HG02981 (cell line): ENCODE results near the gene CTDP1.

Experiments
- ATAC-seq: cut with Tn5 transposase; IDR thresholded peaks from one replicate; pipeline ENCODE4 v1.9.1; 2021; ENCODE audit warnings: mild to moderate bottlenecking, moderate library complexity; ENCODE audit not compliant: unreplicated experiment

Gene CTDP1, protein sequence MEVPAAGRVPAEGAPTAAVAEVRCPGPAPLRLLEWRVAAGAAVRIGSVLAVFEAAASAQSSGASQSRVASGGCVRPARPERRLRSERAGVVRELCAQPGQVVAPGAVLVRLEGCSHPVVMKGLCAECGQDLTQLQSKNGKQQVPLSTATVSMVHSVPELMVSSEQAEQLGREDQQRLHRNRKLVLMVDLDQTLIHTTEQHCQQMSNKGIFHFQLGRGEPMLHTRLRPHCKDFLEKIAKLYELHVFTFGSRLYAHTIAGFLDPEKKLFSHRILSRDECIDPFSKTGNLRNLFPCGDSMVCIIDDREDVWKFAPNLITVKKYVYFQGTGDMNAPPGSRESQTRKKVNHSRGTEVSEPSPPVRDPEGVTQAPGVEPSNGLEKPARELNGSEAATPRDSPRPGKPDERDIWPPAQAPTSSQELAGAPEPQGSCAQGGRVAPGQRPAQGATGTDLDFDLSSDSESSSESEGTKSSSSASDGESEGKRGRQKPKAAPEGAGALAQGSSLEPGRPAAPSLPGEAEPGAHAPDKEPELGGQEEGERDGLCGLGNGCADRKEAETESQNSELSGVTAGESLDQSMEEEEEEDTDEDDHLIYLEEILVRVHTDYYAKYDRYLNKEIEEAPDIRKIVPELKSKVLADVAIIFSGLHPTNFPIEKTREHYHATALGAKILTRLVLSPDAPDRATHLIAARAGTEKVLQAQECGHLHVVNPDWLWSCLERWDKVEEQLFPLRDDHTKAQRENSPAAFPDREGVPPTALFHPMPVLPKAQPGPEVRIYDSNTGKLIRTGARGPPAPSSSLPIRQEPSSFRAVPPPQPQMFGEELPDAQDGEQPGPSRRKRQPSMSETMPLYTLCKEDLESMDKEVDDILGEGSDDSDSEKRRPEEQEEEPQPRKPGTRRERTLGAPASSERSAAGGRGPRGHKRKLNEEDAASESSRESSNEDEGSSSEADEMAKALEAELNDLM

DNA sequence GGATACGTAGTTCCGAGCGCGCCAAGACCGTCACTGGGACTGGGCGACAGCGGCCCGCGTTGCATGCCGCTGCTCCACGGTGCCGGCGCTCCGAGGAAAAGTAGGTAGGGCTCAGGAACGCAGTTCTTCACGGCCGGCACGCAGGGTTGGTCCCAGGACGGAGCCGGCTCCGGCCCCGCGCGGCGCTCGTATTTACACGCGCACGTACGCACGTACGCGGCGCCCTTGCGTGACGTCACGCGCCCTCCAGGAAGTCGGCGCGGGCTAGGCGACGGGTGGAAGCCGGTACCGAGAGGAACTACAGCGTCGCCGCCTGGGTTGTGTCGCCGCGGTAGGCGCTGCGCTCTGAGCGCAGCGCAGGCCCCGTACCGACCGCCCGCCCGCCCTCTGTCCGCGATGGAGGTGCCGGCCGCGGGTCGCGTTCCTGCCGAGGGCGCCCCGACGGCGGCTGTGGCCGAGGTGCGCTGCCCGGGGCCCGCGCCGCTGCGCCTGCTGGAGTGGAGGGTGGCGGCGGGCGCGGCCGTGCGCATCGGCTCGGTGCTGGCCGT, at the start of gene CTDP1:
TSS of gene CTDP1 (plus strand) at position 252 of the 548 bp plus-strand sequence. CDS start at position 397, 145 bp downstream.
- ATAC-seq = peak; percentile 62

DNA sequence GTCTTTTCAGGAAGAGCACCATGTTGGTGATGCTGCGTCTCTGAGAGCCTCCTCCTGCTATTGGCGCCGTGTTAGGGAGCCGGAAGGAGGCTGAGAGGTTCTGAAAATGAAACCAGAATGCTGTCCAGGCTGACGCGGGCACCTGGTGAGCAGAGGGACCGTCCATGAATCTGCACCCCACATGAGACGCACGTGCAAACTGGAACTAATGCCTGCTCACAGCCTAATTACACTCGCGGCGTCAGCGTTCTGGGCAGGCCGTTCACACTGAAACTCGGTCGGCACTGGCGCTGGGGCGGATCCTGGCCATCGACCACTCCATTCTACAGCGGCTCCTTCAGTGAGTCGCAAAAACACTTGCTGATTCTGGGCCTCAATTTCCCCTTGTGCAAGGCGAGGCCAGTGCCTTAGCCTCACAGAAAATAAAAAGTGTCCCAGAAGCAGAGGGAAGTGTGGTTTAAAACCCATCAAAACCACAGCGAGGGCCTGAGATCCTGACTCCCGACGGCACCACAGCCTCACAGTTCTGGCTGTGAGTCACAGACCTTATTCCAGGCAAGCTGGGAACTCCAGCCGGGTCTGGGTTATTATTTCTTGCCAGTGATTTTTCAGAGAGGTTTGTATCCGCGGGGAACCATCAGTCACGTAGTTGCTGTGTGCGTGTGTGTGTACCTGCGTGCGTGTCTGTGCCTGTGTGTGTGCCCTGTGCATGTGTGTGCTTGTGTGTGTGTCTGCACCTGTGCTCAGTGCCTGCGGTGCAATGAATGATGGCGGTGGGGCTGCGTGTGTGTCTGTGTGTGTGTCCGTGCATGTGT, 49.1 kb upstream of the CTDP1 start:
- no peak for ATAC-seq

DNA sequence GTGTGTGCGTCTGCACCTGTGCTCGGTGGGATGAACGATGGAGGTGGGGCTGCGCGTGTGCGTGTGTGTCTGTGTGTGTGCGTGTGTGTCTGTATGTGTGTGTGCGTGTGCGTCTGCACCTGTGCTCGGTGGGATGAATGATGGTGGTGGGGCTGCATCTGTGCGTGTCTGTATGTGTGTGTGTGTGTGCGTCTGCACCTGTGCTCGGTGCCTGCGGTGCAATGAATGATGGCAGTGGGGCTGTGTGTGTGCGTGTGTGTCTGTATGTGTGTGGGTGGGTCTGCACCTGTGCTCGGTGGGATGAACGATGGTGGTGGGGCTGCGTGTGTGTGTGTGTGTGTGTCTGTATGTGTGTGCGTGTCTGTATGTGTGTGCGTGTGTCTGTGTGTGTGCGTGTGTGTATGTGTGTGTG, 48.5 kb upstream of the CTDP1 start:
- no peak for ATAC-seq

DNA sequence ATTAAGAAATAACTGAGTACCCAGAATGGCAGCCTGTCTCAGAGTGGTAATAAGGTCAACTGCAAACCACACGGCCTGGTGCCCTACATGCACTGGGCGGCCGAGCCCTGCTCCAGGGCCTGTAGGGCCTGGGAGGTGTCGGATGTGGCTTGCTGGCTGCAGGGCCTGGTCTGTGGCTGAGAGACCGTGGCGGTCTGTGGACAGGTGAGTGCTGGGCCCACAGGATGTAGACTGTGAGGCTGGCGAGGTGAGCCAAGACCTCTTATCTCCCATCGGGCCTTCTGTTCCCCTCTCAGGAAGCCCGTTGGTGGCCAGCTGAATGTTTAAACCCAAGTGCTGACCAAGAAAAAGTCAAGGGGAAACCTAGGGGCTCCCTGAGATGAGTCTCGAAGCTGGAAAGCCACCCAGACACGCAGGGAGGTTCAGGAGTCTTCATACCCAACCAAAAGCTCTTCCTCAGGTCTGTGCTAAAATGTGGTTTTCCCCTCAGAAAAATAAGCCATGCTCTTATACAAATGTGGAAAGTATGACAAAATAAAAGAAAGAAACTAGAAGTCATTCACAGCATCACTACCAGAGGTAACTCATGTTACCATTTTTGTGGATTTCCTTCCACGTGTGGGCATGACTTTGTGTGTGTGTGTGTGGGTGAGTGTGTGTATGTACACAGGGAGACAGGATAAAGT, 47.7 kb upstream of the CTDP1 start:
- no peak for ATAC-seq

DNA sequence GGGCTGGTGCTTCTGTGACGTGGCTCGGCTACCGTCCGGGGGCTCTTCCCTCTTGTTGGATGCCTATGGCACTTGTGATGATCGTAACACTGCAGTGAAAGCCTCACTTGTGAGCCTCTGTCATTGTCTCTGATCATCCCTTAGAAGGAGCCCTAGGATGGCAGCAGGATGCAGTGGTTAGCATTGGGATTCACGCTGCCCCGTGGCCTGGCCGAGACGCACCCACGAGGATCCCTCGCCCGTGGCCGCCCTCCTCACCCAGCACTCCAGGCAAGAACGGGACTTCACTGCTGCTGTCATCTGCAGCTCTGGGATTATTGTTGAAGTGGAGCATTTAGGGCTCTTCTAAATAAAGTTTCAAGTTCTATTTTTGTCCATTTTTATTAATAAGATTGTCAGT, 46.8 kb upstream of the CTDP1 start:
- ATAC-seq = no peak

DNA sequence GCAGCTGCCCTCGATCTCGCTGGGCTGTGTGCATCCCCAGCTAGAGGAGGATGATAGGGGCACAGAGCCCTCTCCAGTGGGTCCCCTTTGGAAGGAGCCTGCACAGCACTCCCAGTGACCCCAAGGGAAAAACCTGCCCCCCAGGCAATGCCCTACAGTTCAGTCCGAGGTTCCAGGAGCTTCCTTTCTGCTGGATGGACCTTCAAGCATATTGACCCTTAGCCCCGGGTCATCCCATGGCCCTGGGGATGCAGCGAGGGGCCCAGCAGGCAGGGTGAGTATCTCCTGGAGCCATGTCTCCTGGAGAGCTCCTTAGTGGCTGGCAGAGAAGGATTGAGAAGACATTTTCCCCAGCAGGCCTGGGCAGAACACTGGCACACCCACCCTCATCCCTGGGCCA, 45.4 kb upstream of the CTDP1 start:
- ATAC-seq = no peak

DNA sequence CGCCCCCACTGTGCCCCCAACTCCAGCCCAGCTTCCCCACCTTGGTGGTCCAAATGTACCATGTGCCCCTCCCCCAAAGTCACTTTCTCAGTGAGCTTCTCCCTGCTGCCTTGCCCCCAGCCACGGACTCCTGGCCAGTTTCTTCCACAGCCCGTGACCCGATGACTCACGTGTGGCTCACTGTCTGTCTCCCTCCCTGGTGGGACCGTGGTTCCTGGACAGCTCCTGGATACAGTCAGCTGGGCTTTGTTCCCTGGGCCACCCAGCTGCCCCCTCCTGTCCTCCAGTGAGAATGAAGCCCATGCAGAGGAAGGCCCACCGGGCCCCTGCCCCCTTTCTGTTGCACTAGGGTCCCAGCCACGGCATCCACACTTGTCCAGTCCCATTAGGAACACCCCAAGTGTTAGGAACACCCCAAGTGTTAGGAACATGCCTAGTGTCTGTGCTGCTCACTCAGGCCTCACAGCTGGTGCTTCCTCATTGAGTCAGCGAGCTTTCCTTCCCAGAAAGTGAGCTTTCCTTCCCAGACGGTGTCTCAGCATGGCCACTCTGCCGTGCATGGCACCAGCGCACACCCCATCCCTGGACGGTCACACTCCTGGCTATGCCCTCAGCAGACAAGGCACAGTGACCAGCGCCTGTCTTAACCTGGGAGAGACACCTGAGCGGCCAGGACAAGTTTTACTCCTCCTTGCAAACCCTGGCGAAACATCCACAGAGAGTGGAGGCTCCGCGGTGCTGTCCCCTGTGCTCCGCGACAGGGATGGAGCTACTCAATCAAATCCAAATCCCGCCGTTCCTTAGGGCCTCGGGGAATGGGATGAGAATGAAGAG, 44.8 kb upstream of the CTDP1 start:
- no peak for ATAC-seq

DNA sequence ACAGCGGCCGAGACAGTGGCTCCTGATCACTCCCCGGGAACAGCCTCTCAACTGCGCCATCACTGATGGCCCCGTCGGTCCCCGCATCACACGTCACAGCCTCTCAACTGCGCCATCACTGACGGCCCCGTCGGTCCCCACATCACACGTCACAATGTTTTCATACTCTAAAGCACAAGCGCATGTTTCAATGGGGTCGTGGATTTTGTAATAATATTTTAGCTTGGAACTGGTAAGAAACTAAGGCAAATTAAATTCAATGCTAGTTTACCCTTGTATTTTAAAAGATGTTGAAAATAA, 44.2 kb upstream of the CTDP1 start:
- ATAC-seq = no peak

DNA sequence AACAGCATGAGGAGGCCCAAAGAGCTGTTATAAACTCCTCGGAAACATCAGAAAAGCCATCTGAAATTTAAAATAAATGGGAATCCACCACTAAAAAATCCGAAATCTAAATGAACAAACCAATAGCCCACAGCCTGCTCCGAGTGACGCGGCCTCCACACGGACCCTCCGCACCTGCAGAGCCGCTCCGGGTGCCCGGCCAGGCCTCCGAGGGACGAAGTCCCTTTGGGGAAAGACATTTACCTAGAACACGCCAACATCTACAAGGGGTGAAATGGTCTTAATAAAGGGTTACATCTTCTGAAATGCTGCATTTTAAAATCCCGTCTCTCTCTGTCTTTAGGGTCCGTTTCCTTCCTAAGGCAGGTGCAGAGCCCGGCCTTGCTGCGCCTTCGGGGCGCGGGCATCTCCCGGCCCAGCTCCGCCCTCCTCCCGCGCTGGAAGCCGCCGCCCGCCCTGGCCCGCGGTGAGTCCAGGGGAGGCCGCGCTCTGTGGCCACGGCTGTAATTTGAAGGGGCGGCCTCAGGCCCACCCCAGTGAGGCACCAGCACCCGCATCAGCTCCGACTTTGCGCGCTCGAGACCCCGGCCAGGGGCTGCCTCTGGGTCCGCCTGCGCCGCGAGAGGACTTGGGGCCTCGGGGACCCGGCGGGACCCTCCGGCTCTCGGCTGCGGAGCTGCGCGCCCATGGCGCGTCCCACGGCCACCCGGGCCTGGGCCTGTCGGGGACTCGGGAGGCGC, 42.3 kb upstream of the CTDP1 start:
- no peak for ATAC-seq

DNA sequence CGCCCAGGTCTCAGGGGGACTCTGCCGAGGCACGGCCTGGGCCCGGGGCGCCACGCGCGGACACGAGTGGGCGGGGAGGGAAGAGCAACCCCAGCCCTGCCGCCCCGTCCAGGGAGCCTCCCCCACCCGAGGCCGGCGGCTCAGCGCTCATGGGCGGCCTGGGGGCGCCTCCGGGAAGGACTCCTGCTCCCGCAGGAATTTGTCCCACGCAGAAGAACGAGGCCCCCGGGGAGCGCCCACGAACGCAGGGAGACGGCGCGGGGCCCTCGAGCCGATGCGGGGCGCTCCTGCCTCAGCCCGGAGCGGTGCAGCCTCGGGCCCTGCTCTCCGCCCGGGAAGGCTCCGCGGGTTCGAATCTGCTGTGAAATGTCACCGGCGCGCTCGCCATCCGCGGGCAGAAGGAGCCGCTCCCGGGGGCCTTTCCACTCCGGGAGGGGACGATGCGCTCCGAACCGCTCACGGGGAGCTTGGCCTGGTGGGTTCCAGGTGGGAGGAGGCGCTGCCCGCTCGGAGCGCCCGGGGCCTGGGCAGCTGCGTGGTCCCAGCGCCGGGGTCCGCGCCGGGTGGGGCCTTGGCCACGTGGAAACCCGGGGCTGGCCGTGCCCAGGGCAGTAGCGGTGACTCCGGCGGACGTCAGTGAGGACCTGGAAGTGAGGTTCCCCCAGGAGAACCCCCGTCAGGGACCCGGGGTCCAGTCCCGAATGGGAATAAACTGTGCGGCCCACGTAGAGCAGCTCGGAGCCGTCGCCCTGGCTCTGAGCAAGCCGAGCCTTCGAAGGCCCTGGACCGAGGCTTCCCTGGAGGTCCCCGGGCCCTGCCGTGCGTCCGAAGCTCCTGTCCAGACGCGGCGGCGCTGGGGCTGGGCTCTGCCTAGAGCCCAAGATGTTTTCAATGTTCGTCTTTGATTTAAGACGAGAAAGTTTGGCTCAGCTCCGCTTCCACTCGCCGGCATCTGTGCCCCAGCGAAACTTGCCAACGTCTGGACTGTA, 41.4 kb upstream of the CTDP1 start:
- ATAC-seq = no peak

DNA sequence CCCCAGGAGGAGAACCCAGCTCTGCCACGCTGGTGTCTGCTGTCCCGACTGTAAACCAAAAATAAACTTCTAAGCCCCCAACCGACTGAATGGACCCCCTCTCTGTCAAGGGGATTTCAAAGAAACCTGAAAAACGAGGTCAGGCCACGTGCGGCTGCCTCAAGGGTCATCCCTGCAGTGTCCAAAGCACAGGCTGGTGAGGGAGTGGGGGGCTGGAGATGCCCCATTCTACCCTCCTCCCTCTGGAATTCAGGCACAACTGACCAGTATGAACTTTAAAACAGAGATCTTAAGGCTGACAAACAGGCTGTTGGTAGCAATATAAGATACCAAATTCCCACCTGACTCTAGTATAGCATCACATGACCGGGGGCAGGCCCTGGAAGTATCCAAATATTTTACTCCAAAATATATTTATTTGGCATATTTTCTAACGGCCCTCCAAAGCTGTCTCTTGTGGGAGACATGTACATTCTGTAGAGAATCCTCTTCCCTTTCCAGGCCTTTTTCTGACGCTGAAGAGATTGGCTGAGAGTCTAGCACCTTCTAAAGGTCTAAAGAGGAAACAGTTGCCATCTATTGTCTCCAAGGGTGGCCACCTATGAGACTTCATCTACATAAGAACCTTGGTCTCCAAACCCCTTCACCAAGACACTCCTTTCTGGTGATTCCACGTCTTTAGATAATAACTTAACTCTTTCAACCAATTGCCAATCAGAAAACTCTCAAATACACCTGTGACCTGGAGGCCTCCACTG, 40.4 kb upstream of the CTDP1 start:
- ATAC-seq = no peak

DNA sequence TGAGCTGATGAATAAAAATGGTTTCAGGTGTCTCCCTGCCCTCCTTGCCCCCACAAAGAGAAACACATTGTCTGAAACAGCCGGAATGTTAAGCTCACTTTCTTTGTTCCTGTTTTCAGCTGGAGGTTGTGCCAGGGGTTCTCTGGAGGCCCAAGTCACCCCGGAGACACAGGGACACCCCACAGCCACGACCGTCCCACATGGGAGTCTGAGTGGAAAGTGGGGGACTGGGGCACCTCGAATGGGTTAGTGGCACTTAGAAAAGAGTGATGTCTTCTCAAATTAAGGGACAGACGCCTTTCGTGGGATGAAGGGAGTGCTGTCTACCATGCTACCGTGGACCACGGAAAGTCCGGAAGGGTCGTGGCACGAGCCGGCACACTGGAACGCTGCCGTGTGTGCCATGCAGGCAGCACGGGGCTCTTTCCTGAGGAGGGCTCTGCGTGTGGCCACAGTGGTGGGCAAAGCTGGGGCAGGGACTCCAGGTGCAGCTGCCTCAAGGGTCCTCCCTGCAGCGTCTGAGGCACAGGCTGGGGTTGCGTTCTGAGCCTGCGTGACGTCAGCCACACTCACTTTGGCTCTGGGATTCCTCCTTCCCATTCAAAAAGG, 39.4 kb upstream of the CTDP1 start:
- no peak for ATAC-seq

DNA sequence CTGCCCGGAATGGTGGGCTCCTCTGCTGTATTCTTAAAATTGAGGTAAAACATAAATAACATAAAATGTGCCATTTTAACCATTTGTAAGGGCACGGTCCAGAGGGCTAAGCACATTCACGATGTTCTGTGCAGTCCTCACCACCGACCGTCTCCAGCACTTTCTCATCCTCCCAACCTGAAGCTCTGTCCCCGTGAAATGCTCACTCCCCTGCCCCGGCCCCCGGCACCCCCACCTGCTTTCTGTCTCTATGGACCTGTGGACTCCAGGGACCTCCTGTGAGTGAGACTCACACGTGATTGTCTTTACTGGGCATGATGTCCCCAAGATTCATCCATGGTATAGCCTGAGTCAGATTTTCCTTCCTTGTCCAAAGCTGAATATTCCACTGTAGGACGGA, 38.7 kb upstream of the CTDP1 start:
- no peak for ATAC-seq

DNA sequence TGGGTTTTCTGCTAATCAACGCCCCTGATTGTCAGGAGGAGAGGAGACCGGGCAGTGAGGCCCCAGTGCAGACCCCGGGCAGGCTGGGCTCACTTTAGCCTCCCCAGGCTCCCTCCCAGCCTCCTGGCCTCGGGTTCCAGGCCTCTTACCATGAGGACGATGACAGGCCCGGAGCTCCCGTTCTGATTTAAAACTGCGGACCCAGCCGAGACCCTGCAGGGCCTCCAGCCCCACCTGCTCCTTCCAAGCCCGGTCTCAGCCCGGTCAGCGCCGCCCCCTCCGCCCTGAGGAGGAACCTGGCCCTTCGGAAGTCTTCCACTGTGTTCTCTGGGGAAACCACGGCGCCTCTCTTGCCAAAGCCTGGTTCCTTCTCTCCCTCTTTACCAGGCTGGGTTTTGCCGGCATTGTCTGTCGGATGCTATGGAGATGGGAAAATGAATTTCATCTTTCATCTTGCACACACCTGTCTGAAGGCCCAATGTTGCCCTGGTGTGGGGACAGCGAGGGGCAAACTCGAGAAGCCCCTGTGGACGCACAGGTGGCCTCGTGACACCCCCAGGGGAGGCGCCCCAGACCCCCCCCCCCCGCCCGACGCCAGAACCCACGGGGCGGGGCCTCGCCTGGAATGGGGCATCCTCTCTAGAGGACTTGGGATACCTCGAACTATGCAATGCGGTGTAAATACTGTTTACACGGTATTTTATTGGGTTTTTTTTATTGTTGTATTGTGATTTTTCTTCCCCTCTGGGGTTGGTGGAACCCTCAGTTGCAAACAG, 37.7 kb upstream of the CTDP1 start:
- ATAC-seq = no peak

DNA sequence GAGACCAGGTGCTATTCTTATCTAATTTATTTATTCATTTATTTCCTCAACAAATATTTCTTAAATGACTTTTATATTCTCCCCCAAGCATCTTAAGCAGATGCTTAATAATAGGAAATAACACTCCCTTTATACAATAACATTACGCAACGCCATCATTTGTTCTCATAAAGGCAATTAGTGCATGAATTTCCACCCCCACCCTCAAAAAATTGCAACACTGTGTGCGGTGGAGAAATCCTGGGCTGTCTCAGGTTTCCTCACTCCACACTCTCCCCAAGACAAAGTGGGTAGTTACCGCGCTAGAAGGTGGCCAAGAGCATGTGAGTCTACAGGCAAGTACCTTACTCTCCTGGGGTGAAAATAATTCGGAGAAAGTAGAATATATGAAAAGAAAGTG, 37.0 kb upstream of the CTDP1 start:
- no peak for ATAC-seq
